Smooth muscle cell (in vitro differentiated cells): ENCODE measurements around the gene PITRM1. TPM values are rescaled to one million over a fixed set of nuclear protein-coding genes. Genes with fewer than 3 reads are reported as not detected.

Source experiments
- DNase-seq: peaks from one replicate; lab custom pipeline; 2025; ENCODE audit not compliant: unreplicated experiment; lab: John Stamatoyannopoulos, UW
- H2AFZ ChIP-seq: fragments of 200-600 bp; sonication (generic); 2 replicates; pipeline ENCODE4 v1.6.0; 2016; ENCODE audit warnings: antibody characterized with exemption, low read depth, mild to moderate bottlenecking
- H3F3A ChIP-seq: fragments of 200-600 bp; sonication (generic); 2 replicates; pipeline ENCODE4 v1.6.0; 2017; ENCODE audit warnings: antibody characterized with exemption, low read depth
- H3K27ac ChIP-seq: fragments of 200-600 bp; sonication (generic); 2 replicates; pipeline ENCODE4 v1.5.1; 2016; ENCODE audit warnings: low read depth, mild to moderate bottlenecking
- H3K27me3 ChIP-seq: fragments of 200-600 bp; sonication (generic); 2 replicates; pipeline ENCODE4 v1.6.1; 2016; ENCODE audit warnings: low read depth, mild to moderate bottlenecking
- H3K36me3 ChIP-seq: fragments of 200-600 bp; sonication (generic); 2 replicates; pipeline ENCODE4 v1.5.1; 2016; ENCODE audit warnings: low read depth
- H3K4me1 ChIP-seq: fragments of 200-600 bp; sonication (generic); 2 replicates; pipeline ENCODE4 v1.5.1; 2016; ENCODE audit warnings: low read depth
- H3K4me2 ChIP-seq: fragments of 200-600 bp; sonication (generic); 2 replicates; pipeline ENCODE4 v1.6.0; 2016; ENCODE audit warnings: mild to moderate bottlenecking
- H3K4me3 ChIP-seq: fragments of 200-600 bp; sonication (generic); 2 replicates; pipeline ENCODE4 v1.5.1; 2016; ENCODE audit warnings: mild to moderate bottlenecking
- H3K79me2 ChIP-seq: fragments of 200-600 bp; sonication (generic); 2 replicates; pipeline ENCODE4 v1.6.0; 2016; ENCODE audit warnings: low read depth, mild to moderate bottlenecking
- H3K9ac ChIP-seq: fragments of 200-600 bp; sonication (generic); 2 replicates; pipeline ENCODE4 v1.6.0; 2016; ENCODE audit warnings: low read depth
- H3K9me3 ChIP-seq: fragments of 200-600 bp; sonication (generic); replicated peaks from 2 replicates; pipeline ENCODE4 v1.5.1; 2016; ENCODE audit warnings: low read depth
- H4K20me1 ChIP-seq: fragments of 200-600 bp; sonication (generic); 2 replicates; pipeline ENCODE4 v1.6.0; 2016; ENCODE audit warnings: low read depth
- CTCF ChIP-seq: fragments of 200-600 bp; sonication (generic); IDR thresholded peaks from 2 replicates; pipeline ENCODE4 v1.5.1; 2017; ENCODE audit warnings: borderline replicate concordance, mild to moderate bottlenecking, antibody characterized with exemption; ENCODE audit not compliant: insufficient read depth, poor library complexity, severe bottlenecking
- WGBS: methylation state at CpG from one replicate; pipeline ENCODE4 v1.1.7; 2016; ENCODE audit warnings: low lambda C conversion rate; 5-methylcytosine and 5-hydroxymethylcytosine counted together
- polyA plus RNA-seq: library from polyadenylated mRNA; unstranded; fragments of >200 nt; fragmentation: Nextera tagmentation; extraction: Ambion mirVana; gene quantifications from 2 replicates; pipeline ENCODE4 v1.2.1, GENCODE V29; 2016
- total RNA-seq: library from RNA; depleted of rRNA; stranded (reverse); fragments of >200 nt; gene quantifications from 2 replicates; pipeline ENCODE4 v1.2.3, GENCODE V29; 2014

PITRM1 gene
- total and polyA plus RNA-seq, 2 experiments from 2014 or later = 49.2 to 61.3 TPM

- Histone ChIP-seq H3F3A (no peaks in the 10 kb centered on the region), H3K4me2 (no peak overlapping the region), H3K36me3 (peaks cover 15% of the 10 kb centered on the region), H4K20me1 (no peaks in the 10 kb centered on the region), H2AFZ (no peak overlapping the region), H3K4me3 (no peak overlapping the region), H3K9me3 (no peaks in the 10 kb centered on the region), H3K27ac (no peak overlapping the region), H3K4me1 (no peaks in the 10 kb centered on the region), H3K79me2 (no peaks in the 10 kb centered on the region), H3K27me3 (no peaks in the 10 kb centered on the region), H3K9ac (no peak overlapping the region)
- no peak for TF ChIP-seq CTCF
- no peak for DNase-seq
- 94% methylated on average over 14 of the region's 14 CpGs for WGBS
Measured at GRCh38 chr10:3150961-3151360, 21.6 kb downstream of the PITRM1 start.

GRCh38 chr10:3150366-3150765 is 22.2 kb downstream of the PITRM1 start:
- no peak overlapping the region for H3K9ac ChIP-seq
- 97% methylated on average over 13 of the region's 13 CpGs for WGBS
- no peaks in the 10 kb centered on the region for H3K79me2 ChIP-seq
- no peaks in the 10 kb centered on the region for H4K20me1 ChIP-seq
- H2AFZ ChIP-seq = no peak overlapping the region
- H3K4me2 ChIP-seq = no peak overlapping the region
- H3K4me3 ChIP-seq = no peak overlapping the region
- TF ChIP-seq CTCF = no peak
- no peaks in the 10 kb centered on the region for H3F3A ChIP-seq
- peaks cover 15% of the 10 kb centered on the region for H3K36me3 ChIP-seq
- H3K4me1 ChIP-seq = no peaks in the 10 kb centered on the region
- H3K27ac ChIP-seq = no peak overlapping the region
- DNase-seq = no peak
- H3K9me3 ChIP-seq = no peaks in the 10 kb centered on the region
- H3K27me3 ChIP-seq = no peaks in the 10 kb centered on the region

- Histone ChIP-seq H3K4me3 (no peak overlapping the region), H3F3A (no peaks in the 10 kb centered on the region), H3K79me2 (no peaks in the 10 kb centered on the region), H3K27ac (no peak overlapping the region), H4K20me1 (no peaks in the 10 kb centered on the region), H3K4me2 (no peak overlapping the region), H3K4me1 (no peaks in the 10 kb centered on the region), H2AFZ (no peak overlapping the region), H3K9me3 (no peaks in the 10 kb centered on the region), H3K27me3 (no peaks in the 10 kb centered on the region), H3K36me3 (peaks cover 16% of the 10 kb centered on the region), H3K9ac (no peak overlapping the region)
- DNase-seq = no peak
- WGBS = 95% methylated on average over 11 of the region's 11 CpGs
- TF ChIP-seq CTCF = no peak
Measured at GRCh38 chr10:3149918-3150317, 22.7 kb downstream of the PITRM1 start.

DNA sequence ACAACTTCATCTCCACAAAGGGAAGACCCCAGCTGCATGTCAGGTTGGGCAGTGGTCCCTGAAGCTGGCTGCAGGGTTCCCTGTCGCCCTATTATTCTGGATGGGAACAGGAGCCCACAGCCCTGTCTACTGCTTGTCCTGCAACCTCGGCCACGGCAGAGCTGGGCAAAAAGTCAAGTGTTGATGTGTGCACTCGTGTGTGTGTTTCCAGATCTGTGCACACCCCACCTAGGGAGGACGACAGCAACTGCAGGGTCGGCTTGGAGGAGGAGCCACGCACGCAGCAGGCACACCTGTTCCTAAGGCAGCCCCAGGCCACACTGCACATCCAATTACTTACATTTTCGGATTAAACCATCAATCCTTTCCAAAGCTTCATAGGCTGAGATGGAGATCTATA is 23.6 kb downstream of the PITRM1 start:
- no peak overlapping the region for H3K27ac ChIP-seq
- H3K79me2 ChIP-seq = no peaks in the 10 kb centered on the region
- 92% methylated on average over 9 of the region's 9 CpGs for WGBS
- H4K20me1 ChIP-seq = no peaks in the 10 kb centered on the region
- no peak overlapping the region for H3K4me2 ChIP-seq
- H3K4me1 ChIP-seq = no peaks in the 10 kb centered on the region
- no peak overlapping the region for H3K9ac ChIP-seq
- no peaks in the 10 kb centered on the region for H3K27me3 ChIP-seq
- peaks cover 18% of the 10 kb centered on the region for H3K36me3 ChIP-seq
- no peaks in the 10 kb centered on the region for H3K9me3 ChIP-seq
- no peak overlapping the region for H2AFZ ChIP-seq
- no peaks in the 10 kb centered on the region for H3F3A ChIP-seq
- no peak overlapping the region for H3K4me3 ChIP-seq
- DNase-seq = no peak
- TF ChIP-seq CTCF = no peak
